Adipose tissue (tissue), 3 donors: ENCODE measurements around the gene IL2RA. TPM values are rescaled to one million over a fixed set of nuclear protein-coding genes. Genes with fewer than 3 reads are reported as not detected.

ENCODE experiments used
- H3K27ac ChIP-seq: one replicate; pipeline ENCODE4 v1.5.1; 2013; ENCODE audit warnings: low read depth, low read length
- WGBS, 3 donors: extraction: QIAGEN DNeasy Blood & Tissue Kit; methylation state at CpG; one replicate each; pipeline ENCODE4 v1.1.7; 2013; 5-methylcytosine and 5-hydroxymethylcytosine counted together
- polyA plus RNA-seq, 3 donors: library from polyadenylated mRNA; stranded (reverse); fragments of 200-250 nt; gene quantifications; one replicate each; pipeline ENCODE4 v1.2.3, GENCODE V29; 2013
- donor health status: healthy with polysubstance abuse.
- donor health status: Bipolar disorder and iron deficiency.
- donor health status: healthy.

The IL2RA gene
- polyA plus RNA-seq, 3 donors: 0.62 to 2.4 (median 0.68) TPM

DNA sequence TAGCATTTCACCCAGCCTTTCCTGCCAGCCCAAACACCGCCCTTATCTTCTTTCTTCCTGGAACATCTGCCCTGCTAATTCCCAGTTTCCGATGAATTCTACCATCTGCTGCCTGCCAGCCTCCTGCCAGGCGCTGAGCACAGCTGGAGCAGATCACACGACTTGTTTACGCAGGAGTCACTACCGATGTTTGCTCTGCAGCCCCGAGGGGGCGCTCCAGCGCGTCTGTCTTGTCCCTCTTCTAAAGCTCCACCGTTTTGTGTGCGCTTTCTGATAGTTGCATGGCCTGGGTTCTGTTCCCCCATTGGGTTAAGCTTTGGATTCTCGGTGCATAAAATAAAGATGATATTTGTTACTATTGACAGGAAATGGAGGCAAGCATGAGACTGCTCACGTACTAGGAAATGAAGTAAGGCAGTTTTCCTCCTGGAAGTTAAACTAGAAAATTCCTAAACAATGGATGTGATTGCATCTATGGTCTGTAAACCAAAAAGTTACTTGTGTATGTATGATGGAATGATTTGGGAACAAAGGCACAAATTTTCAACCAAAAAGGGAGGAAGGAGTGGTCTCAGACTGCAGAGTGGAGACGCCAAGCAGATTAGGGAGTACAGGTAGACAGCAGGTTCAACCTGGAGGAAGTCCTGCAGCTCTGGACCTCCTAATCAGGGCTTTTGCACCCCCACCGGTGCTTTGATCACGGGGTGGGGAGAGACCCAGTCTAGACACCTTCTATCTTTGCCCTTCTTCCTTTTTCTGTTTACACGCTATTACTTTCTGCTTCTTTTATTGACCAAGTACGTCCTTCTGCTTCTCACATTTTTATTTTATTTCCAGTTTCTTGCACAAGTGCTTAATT, 24.4 kb upstream of the IL2RA start:
- no peak overlapping the region for H3K27ac ChIP-seq
- WGBS, 3 donors: 14 to 16% (median 15%) methylated on average over 19 of the region's 19 CpGs

DNA sequence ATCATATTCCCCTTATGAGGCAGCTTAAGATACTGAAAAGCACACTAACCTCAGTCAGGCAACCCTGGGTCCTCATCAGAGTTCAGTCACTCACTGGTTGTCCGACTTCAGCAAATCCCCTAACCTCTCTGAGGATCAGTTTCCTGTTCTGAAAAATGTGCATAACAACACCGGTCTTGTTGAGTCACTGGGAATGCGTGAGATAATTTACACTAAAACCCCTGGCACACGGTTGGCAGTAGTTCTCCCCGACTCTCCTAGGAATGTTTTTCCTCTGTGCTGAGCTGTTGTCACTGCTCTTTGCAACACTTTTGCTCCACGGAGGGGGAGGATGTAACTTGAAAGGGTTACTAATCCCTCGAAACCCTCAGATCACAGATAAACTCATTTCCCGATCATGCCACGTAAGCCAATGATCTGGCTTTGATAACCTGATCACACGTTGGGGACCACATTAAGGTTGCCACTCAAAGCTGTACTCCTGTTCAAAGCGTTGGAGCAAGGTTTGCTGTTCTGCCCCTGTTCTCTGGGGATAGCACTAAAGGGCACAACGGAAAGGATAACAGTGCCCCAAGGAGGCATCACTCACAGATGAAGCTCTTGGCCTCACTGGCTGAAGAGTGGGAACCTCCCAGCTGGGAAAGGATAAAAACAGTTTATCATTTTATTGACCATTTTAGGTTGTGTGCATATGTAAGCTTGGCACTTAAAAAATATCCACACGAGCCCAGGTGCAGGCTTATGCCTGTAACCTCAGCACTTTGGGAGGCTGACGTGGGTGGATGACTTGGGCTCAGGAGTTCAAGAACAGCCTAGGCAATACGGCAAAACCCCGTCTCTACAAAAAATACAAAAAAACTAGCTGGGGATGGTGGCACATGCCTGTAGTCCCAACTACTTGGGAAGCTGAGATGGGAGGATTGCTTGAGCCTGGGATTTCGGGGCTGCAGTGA, 21.6 kb upstream of the IL2RA start:
- no peak overlapping the region for H3K27ac ChIP-seq
- WGBS, 3 donors: 46 to 52% (median 49%) methylated on average over 17 of the region's 17 CpGs

DNA sequence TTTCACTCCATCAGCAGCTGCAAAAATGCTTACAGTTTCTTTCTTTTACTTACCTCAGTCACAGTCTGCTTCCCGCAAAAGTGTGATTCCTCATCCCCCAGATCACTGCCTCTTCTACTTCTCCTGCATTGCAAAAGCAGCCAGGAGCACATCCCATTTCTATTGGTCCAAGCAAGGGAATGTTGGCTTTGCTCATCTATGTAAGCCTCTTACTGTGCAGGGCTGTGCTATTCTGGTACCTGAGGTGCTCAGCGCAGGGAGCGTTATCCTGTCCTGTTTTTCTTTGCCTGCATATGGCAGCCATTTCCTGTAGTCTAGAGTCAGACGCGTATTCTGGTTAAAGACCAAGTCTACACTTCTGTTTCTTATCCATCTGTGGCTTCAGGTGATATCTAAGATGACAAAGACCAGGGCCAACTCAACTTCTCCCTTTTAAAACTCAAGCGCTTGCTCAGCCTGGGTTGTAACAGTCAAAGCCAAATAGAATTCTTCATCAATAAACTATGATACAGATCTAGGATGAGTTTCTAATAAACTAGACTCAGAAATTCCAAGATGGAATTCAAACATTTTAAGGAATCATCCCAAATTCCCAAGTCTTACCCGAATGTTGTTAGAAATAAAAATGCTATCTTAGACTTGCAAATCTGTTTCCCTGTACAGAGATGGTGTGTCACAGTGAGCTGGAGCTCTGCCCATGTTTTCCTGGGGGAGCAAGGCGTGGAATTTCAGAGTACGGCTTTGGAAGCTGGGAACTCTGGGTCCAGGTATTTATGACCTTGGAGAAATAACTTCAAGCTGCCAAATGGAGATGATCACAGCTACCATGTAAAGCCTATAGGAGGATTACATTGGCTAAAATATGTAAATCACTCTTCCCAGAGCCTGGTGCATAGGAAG, 20.6 kb upstream of the IL2RA start:
- no peak overlapping the region for H3K27ac ChIP-seq
- 62 to 79% (median 67%) methylated on average over 9 of the region's 9 CpGs for WGBS, 3 donors

DNA sequence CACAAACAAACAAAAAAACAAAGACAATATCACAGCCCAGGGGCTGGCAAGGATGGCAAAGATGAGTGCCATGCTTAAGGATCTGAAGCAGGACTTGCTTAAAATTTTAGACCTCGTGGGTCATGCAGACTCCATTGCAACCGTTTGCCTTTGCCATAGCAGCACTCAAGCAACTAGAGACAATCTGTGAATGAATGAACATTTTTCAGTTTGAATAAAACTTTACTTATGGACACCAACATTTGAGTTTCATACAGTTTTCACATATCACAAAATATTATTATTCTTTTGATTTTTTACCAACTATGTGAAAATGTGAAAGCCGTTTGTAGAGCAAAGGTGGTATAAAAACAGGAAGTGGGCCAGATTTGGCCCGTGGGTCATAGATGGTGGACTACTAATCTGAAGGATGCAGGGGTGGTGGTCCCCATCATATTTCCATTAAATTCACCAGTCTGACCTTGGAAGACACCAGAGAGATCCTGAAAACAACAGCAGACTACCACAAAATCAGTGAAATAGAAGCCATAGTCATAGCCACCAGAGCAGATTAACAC, 18.3 kb upstream of the IL2RA start:
- no peak overlapping the region for H3K27ac ChIP-seq
- 74 to 91% (median 81%) methylated on average over 4 of the region's 4 CpGs for WGBS, 3 donors

DNA sequence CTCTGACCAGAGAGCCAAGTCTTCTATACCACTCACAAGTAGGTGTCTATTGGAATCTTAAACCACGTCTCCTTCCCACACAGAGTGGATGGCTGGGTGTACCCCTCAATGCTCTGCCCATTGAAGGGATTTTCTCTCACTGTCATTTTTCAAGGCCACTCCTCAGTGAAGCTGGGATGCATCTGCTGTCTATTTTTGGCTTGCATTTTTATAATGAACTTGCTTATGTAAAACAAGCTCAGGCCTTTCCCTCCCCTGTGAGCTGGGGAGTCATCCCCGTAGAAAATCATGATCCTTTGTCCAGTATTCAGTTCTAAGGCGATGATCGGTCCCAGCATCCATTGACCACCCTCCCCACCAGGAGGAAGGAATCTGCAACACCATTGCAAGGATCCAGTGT, 16.9 kb upstream of the IL2RA start:
- no peak overlapping the region for H3K27ac ChIP-seq
- 69 to 95% (median 83%) methylated on average over 4 of the region's 4 CpGs for WGBS, 3 donors

DNA sequence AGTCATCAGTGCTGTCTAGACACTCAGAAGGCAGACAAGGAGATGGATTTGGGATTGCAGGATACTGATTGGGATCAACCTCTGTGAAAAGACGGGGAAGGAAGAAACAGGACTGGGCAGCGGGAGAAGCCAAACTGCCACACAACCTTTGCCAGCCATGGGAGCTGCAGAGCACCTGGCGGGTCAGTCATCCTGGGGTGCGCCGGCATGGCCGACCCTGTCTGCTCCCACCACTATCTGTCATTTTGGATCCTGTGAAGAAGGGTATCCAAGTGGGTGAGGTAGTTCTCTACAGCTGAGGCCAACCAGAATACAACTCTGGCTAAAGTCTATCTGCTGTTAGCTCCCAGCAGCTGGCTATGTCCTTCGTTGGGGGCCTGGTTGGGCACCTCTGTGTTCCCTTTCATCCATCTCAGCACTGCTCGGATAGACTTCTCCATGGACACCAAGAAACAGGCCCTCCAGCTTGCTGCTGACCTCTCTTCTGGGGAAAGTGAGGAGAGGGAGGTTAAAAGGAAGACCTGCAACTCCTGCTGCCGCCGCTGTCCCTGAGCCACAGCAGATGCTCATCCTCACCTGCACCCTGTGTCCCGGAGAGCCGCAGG, 15.0 kb upstream of the IL2RA start:
- 84 to 90% (median 86%) methylated on average over 12 of the region's 12 CpGs for WGBS, 3 donors
- H3K27ac ChIP-seq: no peak overlapping the region

DNA sequence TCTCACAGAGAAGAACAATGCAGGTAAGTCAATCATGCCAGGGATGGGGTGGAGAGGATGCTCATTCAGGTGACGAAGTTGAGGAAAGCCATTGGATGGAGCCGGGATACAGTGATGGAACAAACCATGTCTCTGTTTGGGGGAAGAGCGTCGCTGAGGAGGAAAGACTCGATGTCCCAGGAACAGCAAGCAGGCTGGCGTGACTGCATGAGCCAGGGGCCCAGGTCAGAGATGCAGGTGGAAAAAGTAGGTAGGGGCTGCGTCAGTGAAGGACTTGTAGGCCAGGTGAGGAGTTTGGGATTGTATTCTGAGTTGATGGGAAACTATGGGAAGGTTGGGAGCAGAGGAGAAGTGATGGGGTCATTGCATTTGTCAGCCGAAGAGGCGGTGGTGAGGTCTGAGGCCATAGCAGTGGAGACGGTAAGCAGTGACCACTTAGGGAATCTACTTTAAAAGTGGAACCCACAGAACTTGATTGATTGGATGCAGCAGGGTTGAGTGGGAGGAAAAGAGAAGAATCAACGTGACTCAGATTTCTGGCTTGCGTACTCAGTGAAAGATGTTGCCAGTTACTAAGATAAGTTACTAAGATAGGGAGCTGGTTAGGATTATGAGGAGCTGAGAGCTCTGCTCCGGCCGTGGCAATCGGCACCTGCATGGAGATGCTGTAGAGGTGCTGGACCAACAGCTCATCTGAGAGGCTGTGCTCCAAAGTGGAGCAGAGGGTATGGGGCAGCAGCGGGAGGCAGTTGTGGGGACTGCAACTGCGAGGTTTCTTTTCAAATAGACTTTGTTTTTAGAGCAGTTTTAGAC, 12.5 kb upstream of the IL2RA start:
- 68 to 73% (median 72%) methylated on average over 17 of the region's 17 CpGs for WGBS, 3 donors
- H3K27ac ChIP-seq: no peak overlapping the region

DNA sequence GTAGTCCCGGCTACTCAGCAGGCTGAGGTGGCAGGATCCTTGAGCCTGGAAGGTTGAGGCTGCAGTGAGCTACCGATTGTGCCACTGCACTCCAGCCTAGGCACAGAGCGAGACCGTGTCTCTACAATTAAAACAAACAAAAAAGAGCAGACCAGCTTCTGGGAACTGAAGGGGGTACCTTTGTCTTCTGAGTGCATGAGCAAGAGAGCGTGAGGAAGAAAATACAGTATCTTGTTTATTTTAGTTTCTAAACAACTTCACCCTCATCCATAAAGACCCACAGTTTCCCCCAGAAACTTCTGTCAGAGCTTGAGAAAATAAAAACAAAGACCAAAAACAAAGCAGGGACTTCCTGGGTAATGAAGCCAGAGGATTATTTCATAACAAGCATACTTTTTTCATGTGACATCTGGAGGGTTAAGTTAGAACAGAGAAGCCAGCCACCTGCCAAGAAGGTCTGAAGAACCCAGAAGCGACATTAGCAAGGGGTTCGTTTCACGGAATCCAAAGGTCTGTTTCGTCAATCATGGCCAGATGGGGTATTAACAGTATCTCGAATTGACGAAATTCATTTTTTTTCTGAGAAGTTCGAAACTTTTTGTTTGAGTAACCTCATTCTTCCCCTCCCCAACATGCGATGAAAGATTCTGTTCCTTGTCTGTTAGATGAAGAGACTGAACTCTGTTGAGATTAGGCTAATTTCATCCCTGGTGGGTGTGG, 10.2 kb upstream of the IL2RA start:
- WGBS, 3 donors: 48 to 66% (median 54%) methylated on average over 13 of the region's 13 CpGs
- no peak overlapping the region for H3K27ac ChIP-seq

DNA sequence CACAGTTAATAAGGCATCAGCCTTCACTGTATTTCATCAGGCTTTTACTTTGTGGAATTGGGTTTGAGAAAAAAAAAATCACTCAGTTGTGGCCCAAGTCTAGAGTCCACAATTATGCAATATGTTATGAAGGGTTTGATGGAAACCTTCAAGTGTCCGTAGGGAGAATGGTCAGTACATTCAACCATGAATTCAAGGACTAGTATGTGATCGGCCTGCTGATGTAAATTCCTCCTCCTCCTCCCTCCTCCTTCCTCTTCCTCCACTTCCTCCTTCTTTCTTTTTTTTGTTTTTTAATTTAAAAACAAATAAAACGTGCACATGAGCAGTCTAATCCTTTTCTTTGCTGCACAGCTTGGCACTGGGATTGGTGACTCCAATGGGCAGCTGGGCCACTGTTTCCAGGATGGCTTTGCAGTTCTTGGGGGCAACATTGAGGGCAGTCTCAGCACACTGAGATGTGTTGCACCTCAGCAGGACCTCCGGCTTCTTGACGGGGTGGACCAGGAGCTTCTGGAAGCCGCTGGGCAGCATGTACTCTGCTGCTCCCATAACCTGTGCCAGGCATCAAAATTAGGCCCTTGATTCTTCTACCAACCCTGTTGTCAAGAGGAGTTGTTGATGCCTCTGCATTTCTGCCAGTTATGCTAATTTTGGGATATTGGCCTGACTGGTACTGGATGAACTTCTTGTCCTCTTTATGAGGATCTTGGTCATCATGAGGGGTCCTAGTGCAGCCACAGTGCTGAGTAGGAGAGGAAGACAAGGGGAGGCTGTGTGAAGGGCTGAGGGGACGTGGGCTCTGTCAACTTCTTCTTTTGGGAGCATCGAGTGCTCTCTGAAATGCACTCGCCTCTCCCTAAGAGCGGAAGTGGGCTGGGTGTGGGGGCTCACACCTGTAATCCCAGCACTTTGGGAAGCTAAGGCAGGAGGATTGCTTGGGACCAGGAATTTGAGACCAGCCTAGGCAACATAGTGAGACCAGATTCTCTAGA, 9.3 kb upstream of the IL2RA start:
- 63 to 82% (median 69%) methylated on average over 10 of the region's 10 CpGs for WGBS, 3 donors
- H3K27ac ChIP-seq: no peak overlapping the region

DNA sequence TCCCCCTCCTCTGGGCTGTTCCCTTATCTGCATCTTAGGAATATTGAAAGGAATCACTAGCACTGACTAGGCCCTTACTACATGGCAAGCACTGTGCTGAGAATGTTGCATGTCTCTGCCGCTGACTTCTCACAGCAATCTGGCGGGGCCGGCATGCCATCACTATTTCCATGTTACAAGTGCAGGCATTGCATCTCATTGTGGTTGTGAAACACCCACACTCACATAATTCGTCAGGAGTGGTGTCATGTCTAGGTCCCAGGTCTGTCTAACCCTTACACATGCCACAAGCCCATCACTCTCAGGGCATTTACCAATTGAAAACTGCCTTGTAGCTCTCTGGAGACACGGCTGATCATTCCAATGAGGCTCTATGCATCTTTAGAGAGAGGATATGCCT, 8.5 kb upstream of the IL2RA start:
- WGBS, 3 donors: 65 to 89% (median 70%) methylated on average over 5 of the region's 5 CpGs
- H3K27ac ChIP-seq: no peak overlapping the region

DNA sequence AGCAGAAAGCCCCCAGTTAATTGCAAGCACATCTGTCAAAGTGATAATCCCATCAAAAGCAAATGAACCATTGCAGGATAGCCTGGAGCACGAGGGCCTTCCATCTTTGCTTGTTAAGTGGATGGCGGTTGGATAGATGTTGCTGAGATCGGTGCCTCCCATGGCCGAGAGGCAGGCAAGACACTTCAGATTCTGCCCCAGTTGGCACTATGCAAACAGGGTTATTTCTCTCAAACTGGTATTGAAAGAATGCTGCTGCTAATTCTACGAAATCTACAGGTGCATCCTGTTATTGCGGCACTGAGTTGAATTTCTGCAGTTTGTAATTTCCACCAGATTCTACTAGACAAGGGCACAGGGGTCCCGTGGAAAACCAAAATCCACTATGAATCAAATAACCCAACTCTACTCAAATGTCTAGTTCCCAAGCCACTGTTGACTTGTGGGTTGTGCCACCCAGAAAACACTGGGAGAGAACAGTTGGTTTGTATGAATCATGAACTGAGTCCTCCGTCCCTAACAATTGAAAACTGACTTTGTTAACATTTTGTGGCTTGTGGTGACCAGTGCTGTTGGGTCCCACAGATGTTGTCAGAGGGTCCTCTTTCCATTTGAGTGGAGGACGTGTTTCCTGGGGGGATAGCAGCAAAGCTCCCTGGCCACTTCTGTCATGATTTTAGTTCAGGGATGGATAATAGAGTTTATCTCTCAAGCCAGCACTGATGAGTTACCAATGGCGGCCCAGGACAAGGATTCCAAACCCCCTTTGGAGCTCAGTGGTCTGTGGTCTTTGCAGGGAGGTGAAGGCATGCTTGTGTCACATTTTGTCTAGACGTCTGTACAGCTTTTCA, 7.1 kb upstream of the IL2RA start:
- WGBS, 3 donors: 52 to 76% (median 59%) methylated on average over 11 of the region's 11 CpGs
- H3K27ac ChIP-seq: no peak overlapping the region

DNA sequence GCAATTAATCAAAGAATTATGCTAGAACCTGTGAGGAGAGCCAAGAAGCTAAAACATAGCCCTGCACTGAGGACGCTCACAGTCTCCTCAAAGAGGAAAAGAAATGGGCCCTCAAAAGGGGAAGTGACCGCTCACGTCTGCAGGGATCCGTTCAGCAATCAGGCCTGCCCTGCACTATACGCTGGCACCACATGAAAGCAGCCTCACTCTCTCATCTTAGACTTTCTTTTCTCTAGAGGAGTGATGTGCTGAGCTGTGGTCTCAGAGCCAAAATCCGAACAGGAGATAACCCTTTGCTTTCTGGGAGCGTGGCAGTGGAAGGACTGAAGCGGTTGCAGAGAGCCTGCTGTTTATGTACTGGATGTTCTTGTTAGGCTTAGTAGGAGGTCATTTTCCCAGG, 6.3 kb upstream of the IL2RA start:
- H3K27ac ChIP-seq: no peak overlapping the region
- 36 to 64% (median 52%) methylated on average over 8 of the region's 8 CpGs for WGBS, 3 donors

DNA sequence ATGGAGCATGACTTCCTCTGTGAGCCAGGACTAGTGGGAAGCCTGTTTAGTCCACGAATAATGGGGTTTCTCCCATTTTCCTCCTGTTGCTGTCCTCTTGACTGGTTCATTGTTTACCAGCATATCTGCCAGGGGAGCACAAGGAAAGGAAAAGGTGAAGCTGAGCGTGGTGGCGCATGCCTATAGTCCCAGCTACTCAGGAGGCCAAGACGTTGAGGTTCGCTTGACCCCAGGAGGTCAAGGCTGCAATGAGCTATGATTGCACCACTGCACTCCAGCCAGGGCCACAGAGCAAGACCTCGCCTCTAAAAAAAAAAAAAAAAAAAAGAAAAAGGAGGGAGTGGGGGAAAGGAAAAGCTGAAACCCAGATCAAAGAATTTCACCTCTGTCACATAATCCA, 5.8 kb upstream of the IL2RA start:
- 57 to 71% (median 69%) methylated on average over 6 of the region's 6 CpGs for WGBS, 3 donors
- H3K27ac ChIP-seq: no peak overlapping the region

DNA sequence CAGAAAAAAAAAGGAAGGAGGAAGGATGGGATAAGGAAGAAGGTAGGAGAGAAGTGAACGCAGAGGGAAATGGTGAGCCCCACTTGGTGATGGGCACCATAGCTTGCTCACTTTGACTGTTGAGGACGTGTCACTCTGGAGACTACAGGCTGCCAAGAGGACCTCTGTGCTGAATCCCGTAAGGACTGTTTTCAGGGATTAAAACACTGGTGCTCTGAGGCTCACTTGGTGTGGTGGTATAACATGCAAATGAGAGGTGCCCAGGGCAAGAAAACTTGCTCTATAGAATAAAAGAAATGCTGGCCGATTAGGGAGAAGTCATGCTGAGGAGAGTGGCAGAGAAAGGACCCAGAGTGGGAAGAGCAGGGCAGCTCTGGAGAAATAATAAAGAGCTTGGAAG, 5.3 kb upstream of the IL2RA start:
- no peak overlapping the region for H3K27ac ChIP-seq
- WGBS, 3 donors: 57 to 73% (median 67%) methylated on average over 4 of the region's 4 CpGs
